Hepatic stellate cell (primary cell): ENCODE data around the gene UBIAD1.

ENCODE experiments used
- DNase-seq: peaks from one replicate; pipeline ENCODE4 v3.0.0; 2011; ENCODE audit warnings: low spot score

Gene UBIAD1

GRCh38 chr1:11272832-11273594 is at the start of gene UBIAD1:
TSS of gene UBIAD1 (plus strand) at chr1:11273198. CDS start at chr1:11273532, 334 bp downstream.
- DNase-seq = peak; percentile 88

DNA sequence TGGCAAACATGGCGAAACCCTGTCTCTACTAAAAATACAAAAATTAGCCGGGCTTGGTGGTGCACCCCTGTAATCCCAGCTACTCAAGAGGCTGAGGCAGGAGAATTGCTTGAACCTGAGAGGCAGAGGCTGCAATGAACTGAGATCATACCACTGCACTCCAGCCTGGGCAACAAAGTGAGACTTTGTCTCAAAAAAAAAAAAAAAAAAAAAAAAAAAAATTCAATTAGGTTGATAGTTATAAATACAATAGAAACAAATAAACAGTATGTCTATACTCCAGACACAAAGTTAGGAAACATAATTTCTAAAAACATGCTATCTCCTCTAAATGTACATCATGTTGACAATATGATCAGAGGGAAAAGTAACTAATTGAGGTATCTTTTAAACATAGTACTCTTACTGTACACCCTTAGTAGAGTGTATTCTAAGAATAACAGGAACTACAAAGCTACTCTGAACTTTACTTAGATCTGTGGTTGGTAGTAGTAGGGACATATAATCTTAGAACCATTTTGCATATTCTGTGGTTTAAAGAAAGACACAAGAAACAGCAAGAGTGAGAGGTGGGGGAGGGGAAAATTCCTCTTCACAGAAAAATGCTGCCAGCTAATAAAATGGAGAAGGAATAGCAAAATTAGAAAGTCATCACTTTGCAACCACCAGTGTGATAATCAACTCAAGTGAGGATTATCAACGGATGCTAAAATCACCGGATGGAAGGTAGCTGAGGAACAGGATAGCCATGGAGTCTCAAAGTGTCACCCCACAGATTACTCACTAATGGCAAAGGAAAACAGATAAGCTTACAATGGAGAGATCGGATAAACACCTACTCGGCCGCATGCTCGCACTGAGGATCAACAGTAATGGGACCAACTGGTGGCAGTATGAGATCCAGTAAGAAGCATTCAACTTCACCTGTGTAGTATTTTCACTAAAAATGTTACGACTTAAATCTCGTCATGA is 45.6 kb upstream of the UBIAD1 start:
- DNase-seq = no peak

- no peak for DNase-seq
These were observed 43.8 kb upstream of the UBIAD1 start for GRCh38 chr1:11229203-11229602.

DNA sequence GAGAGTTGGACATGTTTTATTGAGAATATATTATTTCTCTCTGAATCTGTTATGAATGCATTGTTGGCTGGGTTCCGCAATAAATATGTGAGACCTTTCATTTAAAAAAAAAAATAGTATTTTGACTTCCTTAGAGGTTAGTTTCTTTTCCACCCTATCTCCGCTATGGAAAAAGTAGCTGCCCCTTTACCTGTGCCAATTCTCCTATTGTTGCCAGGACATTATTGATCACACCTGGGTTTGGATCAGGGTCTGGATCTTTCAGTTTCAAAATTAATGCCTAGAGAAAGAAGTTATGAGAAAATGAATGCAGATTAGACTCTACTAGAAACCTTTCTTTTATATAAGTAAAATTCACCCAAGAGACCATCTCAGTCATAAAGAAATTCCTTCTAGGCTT is 39.8 kb upstream of the UBIAD1 start:
- no peak for DNase-seq

DNA sequence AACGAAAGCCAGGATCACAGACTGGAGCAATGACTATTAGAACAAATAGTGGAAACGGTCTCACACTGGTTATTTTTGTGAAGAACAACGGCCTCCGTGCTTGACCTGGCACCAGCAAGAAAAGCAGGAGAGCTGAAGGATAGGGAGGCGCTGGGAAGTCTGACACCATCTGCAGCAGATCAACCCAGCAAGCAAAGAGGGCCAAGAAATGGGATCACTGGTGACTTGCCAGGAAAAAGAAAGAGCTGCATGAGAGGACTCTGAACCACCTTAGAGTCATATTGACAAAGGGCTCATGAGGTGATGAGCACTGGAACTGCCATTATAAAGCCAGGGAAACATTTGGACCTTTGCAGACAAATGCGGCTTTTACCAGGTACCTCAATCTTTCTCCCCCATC is 35.6 kb upstream of the UBIAD1 start:
- DNase-seq = no peak

DNA sequence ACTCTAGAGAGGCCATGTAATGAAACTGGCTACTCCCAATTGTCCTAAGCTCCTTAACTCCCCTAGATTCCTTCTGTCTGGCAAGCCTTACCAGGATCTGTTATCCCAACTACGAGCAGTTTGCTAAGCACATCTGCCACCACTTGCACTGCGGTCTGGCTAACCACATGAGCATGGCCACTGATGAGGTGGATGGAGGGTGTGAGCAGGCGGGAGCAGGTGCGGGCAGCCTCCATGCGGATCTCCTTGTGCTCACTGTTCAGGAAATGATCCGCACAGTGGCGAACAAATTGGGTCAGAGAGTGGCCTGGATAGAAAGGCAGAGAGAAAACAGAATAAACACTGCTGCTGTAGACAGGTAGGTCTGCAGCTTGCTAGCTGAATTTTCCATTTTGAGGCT is 34.7 kb upstream of the UBIAD1 start:
- no peak for DNase-seq

DNA sequence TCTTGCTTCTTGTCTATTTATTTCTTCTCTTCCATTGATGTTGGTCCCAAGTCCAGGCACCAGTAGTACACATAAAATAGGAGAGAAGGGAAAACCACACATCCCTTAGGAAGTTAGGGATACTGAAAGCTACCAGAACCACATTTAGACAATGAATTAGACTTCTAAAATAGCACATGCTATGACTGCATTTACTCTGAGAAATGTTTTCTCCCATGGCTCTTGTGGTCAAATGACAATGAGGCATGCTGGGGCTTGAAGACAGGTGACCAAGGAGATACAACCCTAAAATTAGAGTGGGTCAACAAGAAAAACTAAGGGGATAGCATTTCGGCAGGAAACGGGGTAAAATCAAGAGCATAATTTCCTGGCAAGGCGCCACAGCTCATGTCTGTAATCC is 27.8 kb upstream of the UBIAD1 start:
- DNase-seq = no peak

GRCh38 chr1:11245904-11246719 is 26.9 kb upstream of the UBIAD1 start:
- no peak for DNase-seq

DNA sequence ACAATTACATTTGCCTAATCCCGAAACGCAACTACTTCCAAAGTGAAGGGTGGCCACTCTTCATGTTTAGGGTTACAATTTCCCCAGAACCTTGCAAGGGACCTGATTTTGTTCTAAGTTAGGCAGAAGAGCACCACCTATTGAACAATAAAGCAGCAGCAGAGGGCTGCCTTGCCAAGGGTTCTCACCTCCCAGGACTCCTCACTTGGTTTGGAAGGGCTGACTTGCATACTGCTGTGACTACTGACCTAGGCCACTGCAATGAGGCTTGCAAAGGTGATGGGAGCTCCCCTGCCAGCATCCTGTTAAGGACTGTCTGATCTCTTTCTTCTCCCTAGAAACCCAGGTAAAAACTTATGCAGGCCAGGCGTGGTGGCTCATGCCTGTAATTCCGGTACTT is 24.8 kb upstream of the UBIAD1 start:
- no peak for DNase-seq

GRCh38 chr1:11252538-11252937 is 20.5 kb upstream of the UBIAD1 start:
- no peak for DNase-seq

DNA sequence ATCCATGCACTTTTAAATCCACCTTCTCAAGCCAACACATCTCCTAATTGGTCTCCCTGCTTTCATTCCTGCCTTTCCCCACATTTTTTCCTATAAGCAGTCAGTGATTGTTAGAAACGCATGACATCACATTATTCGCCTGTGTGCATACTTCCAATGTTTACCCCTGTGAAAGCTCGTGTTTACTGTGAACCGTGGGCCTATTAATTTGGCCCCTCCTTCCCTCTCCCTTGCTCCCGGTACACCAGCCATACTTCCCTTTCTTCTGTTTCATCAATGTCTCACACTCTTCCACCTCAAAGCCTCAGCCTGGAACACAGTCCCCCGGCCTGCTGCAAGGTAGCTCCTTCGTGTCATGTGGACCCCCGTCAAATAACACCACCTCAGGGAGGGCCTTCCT is 19.8 kb upstream of the UBIAD1 start:
- DNase-seq = no peak

GRCh38 chr1:11256299-11256698 is 16.7 kb upstream of the UBIAD1 start:
- no peak for DNase-seq

GRCh38 chr1:11262171-11263049 is 10.6 kb upstream of the UBIAD1 start, which contains the start of gene MTOR:
TSS of gene MTOR (minus strand) at chr1:11262551. CDS start at chr1:11259409, 3,142 bp downstream.
- DNase-seq = peak; percentile 99

- DNase-seq = no peak
These were observed 6.5 kb upstream of the UBIAD1 start for GRCh38 chr1:11266268-11267074.

- peak; percentile 25 for DNase-seq
These were observed 5.4 kb upstream of the UBIAD1 start for GRCh38 chr1:11267350-11268337.

DNA sequence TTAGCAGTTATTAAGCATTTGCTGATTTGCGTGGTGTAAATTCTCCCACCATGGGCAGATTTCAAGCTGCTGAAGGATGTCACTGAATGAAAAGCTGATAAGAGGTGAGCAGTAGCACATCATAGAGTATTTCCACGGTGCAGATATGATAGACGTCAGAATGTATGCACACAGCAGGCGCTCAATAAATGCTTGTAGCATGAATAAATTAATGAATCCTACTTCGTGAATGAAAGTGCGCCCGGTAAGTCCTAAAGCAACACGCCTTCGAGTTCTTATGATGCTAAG is 510 bp upstream of the UBIAD1 start:
- no peak for DNase-seq

- peak; percentile 22 for DNase-seq
These were observed 717 bp downstream of the UBIAD1 start for GRCh38 chr1:11273595-11274234.

DNA sequence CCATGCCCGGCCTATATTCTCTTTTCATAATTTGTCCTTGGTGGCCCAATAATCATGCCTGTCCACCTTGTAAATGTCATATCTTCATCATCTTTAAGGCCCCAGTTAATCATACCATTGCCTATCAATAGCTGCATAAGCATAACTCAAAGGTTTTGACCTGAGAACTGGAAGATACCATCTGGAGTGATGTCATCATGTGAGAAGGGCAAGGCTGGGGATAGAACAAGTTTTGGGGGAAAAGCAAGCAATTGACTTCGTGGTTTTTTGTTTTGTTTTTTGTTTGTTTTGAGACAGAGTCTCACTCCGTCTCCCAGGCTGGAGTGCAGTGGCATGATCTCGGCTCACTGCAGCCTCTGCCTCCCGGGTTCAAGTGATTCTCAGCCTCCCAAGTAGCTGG is 6.2 kb downstream of the UBIAD1 start:
- DNase-seq = no peak

- DNase-seq = no peak
These were observed 6.6 kb downstream of the UBIAD1 start for GRCh38 chr1:11279630-11280029.
